K562 (cell line): ENCODE results near the gene EVA1B. TPM values are rescaled to one million over a fixed set of nuclear protein-coding genes. Genes with fewer than 3 reads are reported as not detected.
A peak's percentile ranks its signal among the peaks of the same experiment; 100 is the strongest.

ENCODE experiments used
- CBX5 ChIP-seq: IDR thresholded peaks from 2 replicates; pipeline ENCODE4 v1.6.1; 2014; ENCODE audit warnings: low read depth, borderline replicate concordance
- CHD1 ChIP-seq: fragments of 200-600 bp; sonication (generic); IDR thresholded peaks from one replicate; pipeline ENCODE4 v1.6.1; 2012; ENCODE audit warnings: mild to moderate bottlenecking, moderate library complexity, low read length, inconsistent platforms
- CHD4 ChIP-seq: fragments of 200-600 bp; sonication (generic); IDR thresholded peaks from 3 replicates; pipeline ENCODE4 v1.6.1; 2012; ENCODE audit warnings: low read depth, mild to moderate bottlenecking, mixed read lengths, low read length, inconsistent platforms; ENCODE audit not compliant: insufficient read depth, insufficient replicate concordance, poor library complexity, severe bottlenecking
- HOMEZ ChIP-seq: fragments of 250-450 bp; sonication (Bioruptor Pico); IDR thresholded peaks from 2 replicates; pipeline ENCODE4 v1.4.0; 2020; ENCODE audit warnings: mild to moderate bottlenecking, moderate library complexity
- PURB ChIP-seq: sonication (generic); formaldehyde crosslinking; IDR thresholded peaks from 2 replicates; pipeline ENCODE4 v1.9.0; 2021; ENCODE audit warnings: low read depth, mild to moderate bottlenecking, missing genetic modification reagents
- SMAD4 ChIP-seq: fragments of 250-450 bp; sonication (Bioruptor Pico); conservative IDR thresholded peaks from 2 replicates; pipeline ENCODE4 v1.8.0; 2021; ENCODE audit warnings: inconsistent platforms, mild to moderate bottlenecking, moderate library complexity
- SMARCB1 ChIP-seq: IDR thresholded peaks from 2 replicates; pipeline ENCODE4 v1.6.1; 2011; ENCODE audit warnings: improper control_type of control experiment, low read depth; ENCODE audit not compliant: insufficient read length
- ZBTB1 ChIP-seq: sonication (generic); formaldehyde crosslinking; IDR thresholded peaks from 2 replicates; pipeline ENCODE4 v1.8.1; 2023; ENCODE audit warnings: missing genetic modification reagents, low read depth, mild to moderate bottlenecking, borderline replicate concordance
- ZBTB8A ChIP-seq: fragments of 450-650 bp; IDR thresholded peaks from 2 replicates; pipeline ENCODE4 v1.6.1; 2018; ENCODE audit warnings: mild to moderate bottlenecking, moderate library complexity; ENCODE audit not compliant: partially characterized antibody
- ZKSCAN8 ChIP-seq: fragments of 200-800 bp; sonication (Bioruptor generic); IDR thresholded peaks from 2 replicates; pipeline ENCODE4 v1.6.1; 2016; ENCODE audit warnings: missing genetic modification characterization, missing compliant biosample characterization
- polyA plus RNA-seq, 8 experiments: library from polyadenylated mRNA; depleted of rRNA in 4 of 8; stranded (reverse) in 5 of 8; unstranded in 3 of 8; fragments of >200 nt; fragmentation: Nextera tagmentation in 2 of 8; fragmentation: Illumina TruSeq in 1 of 8; extraction: Ambion mirVana in 2 of 8; extraction: Trizol in 1 of 8; gene quantifications; 2 replicates each; pipeline versions ENCODE4 v1.2.1 to v1.2.3, GENCODE V29; 2011 to 2014; ENCODE audit warnings: inconsistent platforms in 1 of 8, missing spikeins in 1 of 8
- total RNA-seq, 7 experiments: library from RNA; depleted of rRNA in 6 of 7; stranded (reverse); fragments of >200 nt in 6 of 7; fragmentation: Illumina TruSeq in 2 of 7; extraction: Trizol in 2 of 7; gene quantifications; 2 replicates each; pipeline versions ENCODE4 v1.2.1 to v1.2.3, GENCODE V29; 2011 to 2021; ENCODE audit warnings: low replicate concordance in 1 of 7
- TF ChIP-seq, protein P1 (sequence below), 2 experiments: IDR thresholded peaks; 2 replicates each; pipeline ENCODE4 v1.6.1; 2011; ENCODE audit warnings: borderline replicate concordance in 1 of 2, control low read depth in 1 of 2, low read depth in 1 of 2, low read length in 1 of 2, mild to moderate bottlenecking in 1 of 2, mixed read lengths in 1 of 2, moderate library complexity in 1 of 2; ENCODE audit not compliant: insufficient read depth in 1 of 2, insufficient read length in 1 of 2, poor library complexity in 1 of 2, severe bottlenecking in 1 of 2; ENCODE audit errors: extremely low read depth in 1 of 2
- TF ChIP-seq, protein P2 (sequence below): fragments of 450-650 bp; IDR thresholded peaks from 2 replicates; pipeline ENCODE4 v1.6.1; 2016; ENCODE audit warnings: mild to moderate bottlenecking, moderate library complexity

Gene EVA1B
- total and polyA plus RNA-seq, 9 of the 15 experiments (the other 6 are each of a cell fraction or from before 2014, with no cell fraction given): 0.08 to 65.7 (median 2.4) TPM

- TF ChIP-seq CHD4 (no peak), ZKSCAN8 (no peak), CHD1 (no peak), HOMEZ (no peak), SMARCB1 (no peak), CBX5 (no peak), SMAD4 (CRISPR knock-in tag) (no peak), PURB (no peak), ZBTB1 (no peak), ZBTB8A (no peak)
- TF ChIP-seq, protein P1, sequence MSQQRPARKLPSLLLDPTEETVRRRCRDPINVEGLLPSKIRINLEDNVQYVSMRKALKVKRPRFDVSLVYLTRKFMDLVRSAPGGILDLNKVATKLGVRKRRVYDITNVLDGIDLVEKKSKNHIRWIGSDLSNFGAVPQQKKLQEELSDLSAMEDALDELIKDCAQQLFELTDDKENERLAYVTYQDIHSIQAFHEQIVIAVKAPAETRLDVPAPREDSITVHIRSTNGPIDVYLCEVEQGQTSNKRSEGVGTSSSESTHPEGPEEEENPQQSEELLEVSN (IDR thresholded peaks at IDR 0.05; ENCODE audit: borderline replicate concordance in 1 of 2, extremely low read depth in 1 of 2, insufficient read depth in 1 of 2, insufficient read length in 1 of 2, low read depth in 1 of 2, low read length in 1 of 2, poor library complexity in 1 of 2, severe bottlenecking in 1 of 2): peak in 1 of 2 experiments; percentile 41
- TF ChIP-seq, protein P2, sequence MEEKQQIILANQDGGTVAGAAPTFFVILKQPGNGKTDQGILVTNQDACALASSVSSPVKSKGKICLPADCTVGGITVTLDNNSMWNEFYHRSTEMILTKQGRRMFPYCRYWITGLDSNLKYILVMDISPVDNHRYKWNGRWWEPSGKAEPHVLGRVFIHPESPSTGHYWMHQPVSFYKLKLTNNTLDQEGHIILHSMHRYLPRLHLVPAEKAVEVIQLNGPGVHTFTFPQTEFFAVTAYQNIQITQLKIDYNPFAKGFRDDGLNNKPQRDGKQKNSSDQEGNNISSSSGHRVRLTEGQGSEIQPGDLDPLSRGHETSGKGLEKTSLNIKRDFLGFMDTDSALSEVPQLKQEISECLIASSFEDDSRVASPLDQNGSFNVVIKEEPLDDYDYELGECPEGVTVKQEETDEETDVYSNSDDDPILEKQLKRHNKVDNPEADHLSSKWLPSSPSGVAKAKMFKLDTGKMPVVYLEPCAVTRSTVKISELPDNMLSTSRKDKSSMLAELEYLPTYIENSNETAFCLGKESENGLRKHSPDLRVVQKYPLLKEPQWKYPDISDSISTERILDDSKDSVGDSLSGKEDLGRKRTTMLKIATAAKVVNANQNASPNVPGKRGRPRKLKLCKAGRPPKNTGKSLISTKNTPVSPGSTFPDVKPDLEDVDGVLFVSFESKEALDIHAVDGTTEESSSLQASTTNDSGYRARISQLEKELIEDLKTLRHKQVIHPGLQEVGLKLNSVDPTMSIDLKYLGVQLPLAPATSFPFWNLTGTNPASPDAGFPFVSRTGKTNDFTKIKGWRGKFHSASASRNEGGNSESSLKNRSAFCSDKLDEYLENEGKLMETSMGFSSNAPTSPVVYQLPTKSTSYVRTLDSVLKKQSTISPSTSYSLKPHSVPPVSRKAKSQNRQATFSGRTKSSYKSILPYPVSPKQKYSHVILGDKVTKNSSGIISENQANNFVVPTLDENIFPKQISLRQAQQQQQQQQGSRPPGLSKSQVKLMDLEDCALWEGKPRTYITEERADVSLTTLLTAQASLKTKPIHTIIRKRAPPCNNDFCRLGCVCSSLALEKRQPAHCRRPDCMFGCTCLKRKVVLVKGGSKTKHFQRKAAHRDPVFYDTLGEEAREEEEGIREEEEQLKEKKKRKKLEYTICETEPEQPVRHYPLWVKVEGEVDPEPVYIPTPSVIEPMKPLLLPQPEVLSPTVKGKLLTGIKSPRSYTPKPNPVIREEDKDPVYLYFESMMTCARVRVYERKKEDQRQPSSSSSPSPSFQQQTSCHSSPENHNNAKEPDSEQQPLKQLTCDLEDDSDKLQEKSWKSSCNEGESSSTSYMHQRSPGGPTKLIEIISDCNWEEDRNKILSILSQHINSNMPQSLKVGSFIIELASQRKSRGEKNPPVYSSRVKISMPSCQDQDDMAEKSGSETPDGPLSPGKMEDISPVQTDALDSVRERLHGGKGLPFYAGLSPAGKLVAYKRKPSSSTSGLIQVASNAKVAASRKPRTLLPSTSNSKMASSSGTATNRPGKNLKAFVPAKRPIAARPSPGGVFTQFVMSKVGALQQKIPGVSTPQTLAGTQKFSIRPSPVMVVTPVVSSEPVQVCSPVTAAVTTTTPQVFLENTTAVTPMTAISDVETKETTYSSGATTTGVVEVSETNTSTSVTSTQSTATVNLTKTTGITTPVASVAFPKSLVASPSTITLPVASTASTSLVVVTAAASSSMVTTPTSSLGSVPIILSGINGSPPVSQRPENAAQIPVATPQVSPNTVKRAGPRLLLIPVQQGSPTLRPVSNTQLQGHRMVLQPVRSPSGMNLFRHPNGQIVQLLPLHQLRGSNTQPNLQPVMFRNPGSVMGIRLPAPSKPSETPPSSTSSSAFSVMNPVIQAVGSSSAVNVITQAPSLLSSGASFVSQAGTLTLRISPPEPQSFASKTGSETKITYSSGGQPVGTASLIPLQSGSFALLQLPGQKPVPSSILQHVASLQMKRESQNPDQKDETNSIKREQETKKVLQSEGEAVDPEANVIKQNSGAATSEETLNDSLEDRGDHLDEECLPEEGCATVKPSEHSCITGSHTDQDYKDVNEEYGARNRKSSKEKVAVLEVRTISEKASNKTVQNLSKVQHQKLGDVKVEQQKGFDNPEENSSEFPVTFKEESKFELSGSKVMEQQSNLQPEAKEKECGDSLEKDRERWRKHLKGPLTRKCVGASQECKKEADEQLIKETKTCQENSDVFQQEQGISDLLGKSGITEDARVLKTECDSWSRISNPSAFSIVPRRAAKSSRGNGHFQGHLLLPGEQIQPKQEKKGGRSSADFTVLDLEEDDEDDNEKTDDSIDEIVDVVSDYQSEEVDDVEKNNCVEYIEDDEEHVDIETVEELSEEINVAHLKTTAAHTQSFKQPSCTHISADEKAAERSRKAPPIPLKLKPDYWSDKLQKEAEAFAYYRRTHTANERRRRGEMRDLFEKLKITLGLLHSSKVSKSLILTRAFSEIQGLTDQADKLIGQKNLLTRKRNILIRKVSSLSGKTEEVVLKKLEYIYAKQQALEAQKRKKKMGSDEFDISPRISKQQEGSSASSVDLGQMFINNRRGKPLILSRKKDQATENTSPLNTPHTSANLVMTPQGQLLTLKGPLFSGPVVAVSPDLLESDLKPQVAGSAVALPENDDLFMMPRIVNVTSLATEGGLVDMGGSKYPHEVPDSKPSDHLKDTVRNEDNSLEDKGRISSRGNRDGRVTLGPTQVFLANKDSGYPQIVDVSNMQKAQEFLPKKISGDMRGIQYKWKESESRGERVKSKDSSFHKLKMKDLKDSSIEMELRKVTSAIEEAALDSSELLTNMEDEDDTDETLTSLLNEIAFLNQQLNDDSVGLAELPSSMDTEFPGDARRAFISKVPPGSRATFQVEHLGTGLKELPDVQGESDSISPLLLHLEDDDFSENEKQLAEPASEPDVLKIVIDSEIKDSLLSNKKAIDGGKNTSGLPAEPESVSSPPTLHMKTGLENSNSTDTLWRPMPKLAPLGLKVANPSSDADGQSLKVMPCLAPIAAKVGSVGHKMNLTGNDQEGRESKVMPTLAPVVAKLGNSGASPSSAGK: no peak
Observed at GRCh38 chr1:36306902-36307456, 16.5 kb downstream of the EVA1B start (continued).
